GM19043 (cell line): ENCODE results near the gene PEX3.

Experiments
- ATAC-seq: cut with Tn5 transposase; IDR thresholded peaks from one replicate; pipeline ENCODE4 v1.9.1; 2021; ENCODE audit warnings: low read depth; ENCODE audit not compliant: unreplicated experiment

Gene PEX3, protein sequence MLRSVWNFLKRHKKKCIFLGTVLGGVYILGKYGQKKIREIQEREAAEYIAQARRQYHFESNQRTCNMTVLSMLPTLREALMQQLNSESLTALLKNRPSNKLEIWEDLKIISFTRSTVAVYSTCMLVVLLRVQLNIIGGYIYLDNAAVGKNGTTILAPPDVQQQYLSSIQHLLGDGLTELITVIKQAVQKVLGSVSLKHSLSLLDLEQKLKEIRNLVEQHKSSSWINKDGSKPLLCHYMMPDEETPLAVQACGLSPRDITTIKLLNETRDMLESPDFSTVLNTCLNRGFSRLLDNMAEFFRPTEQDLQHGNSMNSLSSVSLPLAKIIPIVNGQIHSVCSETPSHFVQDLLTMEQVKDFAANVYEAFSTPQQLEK

DNA sequence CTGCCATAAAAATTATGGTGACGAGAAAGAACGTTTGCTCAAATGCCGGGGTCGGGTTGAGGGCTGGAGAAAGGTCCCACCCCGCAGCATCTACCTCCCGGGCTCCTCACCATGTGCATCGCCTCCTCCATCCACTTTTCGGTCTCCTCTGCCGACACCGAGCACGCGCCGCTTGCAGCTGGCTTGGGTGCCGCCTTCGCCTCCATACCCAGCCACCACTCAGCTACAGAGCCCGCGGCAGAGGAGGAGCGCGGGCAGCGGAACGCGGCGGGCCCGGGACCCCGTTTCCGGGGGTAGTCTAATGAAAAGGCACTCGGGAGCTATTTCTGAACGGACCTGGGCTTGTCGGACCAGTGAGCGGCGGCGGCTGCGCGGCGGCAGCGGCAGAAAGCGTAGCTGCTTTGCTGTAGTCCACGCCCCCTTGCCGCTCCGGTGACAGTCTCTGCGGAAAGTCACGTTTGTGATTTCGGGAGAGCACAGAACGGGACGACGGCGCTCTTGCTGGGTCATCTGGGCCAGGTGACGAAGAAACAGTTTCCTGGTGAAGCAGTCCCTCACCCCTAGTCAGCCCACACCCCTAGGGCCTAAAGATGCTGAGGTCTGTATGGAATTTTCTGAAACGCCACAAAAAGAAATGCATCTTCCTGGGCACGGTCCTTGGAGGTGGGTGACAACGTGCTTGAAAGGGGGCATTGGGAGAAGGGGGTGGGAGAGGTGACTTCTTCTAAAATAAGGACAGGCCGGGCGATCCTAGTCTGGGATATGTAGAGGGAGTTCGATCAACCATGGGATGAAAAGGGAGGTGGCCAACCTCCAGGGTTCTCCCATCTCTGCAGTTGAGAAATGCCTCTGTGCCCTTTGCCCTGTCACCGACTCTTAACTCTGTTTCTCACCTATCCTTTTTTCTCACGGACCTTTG, at the start of gene PEX3, which contains the start of gene ADAT2:
PEX3 (plus strand) TSS at position 353 of the 919 bp plus-strand sequence; CDS start at position 591, 238 bp downstream.
ADAT2 (minus strand) TSS at position 243 of the 919 bp plus-strand sequence; CDS start at position 206, 37 bp downstream.
- peak; percentile 86 for ATAC-seq

DNA sequence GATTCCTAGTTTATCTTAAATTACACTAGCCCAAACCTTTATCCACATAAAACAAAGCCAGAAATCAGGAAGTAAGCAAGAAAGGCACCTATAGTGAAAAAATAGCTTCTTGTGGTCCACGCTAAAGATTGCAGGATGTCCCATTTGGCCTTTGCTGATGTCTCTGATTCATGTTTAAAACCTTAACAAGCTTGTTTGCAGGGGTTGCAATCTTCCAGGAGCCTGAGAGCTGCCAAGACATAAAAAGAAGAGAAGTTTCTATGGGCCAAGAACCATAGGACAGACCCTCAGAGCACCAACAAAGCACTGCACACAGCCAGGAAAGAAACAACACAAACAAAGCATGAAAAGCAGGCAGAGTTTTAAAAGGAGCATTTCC, 49.5 kb upstream of the PEX3 start:
- ATAC-seq: no peak

DNA sequence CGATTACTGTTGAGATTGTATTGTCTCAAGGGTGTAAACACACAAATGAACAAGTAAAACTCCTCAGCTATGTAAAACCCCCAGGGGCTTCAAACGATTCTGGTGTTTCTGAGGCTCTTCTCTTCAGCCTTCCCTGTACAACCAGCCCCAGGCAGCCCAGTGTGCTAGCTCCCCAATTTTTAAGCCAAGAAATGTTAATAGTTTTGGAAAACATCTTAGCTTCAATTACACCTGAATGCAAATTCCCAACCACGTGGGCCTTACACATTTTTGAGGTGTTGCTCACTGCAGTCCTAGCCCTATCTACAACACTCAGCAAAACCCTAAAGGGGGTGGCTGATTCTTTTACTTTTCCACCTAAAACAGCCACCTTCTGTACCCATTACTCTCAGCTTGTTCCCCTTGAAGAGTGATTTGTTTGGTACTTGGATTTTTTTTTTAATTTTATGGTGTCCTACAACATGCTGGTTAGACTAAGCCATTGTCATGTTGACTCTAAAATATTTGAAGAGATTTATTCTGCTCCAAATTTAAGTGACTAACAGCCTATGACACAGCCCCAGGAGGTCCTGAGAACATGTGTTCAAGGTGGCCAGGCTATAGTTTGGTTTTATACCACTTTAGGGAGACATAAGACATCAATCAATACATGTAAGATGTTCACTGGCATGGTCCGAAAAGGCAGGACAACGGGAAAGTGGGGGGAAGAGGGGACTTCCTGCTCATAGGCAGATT, 48.8 kb upstream of the PEX3 start:
- no peak for ATAC-seq

DNA sequence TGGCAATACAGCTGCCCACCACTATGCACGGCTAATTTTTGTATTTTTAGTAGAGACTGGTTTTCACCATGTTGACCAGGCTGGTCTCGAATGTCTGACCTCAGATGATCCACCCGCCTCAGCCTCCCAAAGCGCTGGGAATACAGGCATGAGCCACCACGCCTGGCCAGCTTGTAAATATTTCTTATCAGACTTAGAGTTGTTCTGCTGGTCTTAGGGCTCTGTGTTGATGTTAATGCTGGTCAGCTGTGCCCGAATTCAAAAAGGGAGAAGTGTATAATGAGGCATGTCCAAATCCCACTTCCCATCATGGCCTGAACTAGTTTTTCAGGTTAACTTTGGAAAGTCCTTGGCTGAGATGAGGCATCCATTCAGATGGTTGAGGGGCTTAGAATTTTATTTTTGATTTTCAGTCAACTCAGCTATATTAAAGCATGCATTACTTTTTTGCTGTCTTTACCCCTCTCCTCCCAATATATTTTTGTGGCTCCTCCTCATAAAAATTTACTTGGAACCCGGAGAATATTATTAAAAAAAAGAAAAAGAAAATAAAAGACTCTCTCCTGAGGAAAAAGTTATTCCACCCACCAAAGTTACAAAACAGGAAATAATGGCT, 47.8 kb upstream of the PEX3 start:
- no peak for ATAC-seq

DNA sequence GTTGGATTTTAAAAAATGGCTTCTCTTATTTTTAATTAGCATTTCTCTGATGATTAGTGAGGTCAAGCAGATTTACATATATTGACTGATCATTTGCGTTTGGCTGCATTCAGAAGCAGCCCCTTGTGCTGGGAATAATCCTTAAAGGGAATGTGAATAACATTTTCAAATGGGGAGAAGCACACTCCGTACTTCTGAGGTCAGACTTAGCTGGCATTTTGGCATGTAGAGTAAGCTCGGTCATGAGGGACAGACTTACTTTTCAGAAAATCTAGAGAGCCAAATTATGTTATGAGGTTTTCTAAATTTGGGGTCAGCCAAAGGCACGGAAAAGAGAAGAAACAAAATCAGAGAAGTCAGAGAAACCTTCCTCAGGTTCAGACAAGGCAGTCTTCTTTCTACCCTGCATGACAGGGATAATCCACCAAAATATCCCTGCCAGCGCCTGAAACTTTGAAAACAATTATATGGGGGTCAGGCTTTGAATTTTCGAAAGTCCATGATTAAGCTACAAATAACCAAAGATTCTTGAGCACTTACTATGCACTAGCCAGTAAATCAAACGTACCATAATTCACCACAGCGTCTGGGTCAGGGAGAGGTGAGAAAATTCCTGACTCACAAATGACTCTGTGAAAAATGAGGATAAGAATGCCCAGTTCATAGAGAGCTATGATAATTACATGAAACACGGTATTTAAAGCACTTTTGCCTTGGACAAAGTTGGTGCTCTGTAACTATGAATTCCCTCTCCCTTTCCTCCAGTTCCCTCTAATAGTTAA, 45.0 kb upstream of the PEX3 start:
- no peak for ATAC-seq

DNA sequence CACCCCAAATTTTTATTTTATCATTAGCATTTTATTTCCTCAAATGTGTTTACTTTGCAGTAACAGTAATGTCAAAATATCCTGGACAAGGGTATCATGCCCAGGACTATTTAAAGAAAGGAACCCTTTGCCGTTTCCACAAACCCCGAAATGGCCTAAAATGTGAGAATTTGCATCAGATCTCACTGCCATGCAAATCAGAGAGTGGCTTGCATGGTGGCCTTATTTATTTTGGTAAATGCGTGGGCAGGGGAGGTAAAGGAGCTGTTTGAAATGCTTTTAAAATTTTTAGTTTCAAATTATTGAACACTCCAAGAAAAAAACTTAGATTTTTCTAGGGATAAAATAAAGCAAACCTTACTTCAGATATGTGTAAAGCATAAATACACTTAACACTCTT, 43.9 kb upstream of the PEX3 start:
- no peak for ATAC-seq

DNA sequence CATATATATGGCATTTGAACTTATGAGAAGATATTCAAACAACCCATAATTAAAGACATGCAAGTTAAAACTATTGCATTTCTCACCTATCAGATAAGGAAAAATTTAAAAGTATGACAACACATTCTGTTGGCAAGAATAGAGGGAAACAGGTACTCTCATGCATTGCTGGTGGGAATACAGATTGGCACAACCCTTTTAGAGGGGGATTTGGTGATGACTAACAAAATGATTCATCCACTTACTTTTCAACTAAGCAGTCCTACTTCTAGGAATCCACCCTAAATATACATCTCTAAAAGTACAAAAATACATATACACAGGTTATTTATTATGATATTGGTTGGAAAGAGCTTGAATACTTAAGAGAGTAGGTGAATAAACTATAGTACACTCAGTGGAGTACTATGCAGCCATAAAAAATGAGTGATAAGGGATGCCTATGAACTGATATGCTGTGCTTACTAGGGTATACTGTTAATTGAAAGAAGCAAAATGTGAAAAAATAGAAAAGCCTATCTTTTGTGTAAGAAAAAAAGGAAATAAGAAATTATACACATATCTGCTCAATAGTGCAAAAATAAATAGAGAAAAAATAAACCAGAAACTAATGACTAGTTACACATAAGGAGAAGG, 42.3 kb upstream of the PEX3 start:
- ATAC-seq: no peak

DNA sequence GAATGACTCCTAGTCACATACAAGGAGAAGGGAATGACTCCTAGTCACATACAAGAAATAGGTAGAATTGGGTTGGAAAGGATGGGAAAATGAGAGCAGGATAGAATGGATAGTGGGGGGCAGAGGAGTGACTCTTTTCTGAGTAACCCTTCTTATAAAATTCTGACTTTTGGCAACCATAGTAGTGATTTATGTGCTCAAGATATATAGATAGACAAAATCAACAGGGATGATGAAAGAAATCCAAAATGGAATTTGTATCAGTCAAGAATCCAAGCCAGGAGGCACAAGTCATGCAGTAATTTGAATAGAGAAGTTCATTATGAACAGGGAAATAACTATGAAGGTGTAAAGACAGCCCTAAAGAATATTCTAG, 41.8 kb upstream of the PEX3 start:
- no peak for ATAC-seq

DNA sequence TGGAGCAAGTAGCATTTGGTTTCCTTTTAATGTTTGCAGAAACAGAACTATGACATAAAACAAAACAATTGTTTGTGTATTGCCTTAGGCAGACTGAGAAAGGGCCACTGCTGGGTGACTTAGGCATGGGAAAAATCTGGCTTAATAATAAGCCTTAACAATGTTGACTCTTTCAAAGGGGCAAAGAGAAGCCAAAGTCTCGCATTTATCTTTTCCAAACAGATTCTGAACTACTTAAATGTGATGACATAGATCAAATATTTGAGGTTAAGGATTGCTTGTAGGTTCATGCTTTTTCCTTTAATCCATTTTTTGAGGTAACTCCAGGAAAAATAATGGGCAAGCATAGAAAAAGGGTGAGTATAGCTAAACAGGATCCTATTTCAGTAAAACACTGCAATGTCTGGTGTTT, 39.7 kb upstream of the PEX3 start:
- no peak for ATAC-seq

DNA sequence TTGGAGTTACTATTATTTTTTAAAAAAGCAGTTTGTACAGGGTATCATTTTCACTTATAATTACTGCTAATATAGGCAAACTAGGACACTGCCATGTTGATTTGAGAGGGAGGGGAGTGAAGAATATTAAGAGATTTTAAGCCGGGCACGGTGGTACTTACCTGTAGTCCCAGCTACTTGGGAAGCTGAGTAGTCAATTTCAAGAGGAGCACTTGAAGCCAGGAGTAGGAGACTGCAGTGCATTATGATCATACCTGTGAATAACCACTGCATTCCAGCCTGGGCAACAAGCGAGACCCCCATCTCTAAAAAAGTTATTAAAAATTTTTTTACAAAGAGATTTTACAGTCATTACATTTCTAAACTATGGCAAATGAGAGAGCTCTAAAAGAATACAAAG, 35.8 kb upstream of the PEX3 start:
- ATAC-seq: no peak

DNA sequence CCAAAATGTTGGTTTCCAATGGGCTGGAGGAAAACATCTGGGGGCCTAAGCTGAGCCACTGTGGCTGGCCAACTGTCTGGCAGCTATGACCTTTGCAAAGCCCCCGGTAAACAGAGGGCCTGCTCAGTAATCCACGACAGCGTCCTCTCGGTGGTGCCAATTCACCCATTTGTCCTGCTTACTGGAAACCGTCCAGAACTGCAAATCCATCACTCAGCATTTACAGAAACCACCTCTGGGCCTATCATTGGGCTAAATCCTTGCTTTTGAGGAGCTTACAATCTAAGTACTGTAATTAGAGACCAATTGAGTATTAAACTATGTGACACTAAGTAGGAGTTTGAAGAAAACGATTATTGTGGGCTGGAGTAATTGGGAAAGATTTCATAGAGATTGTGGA, 31.1 kb upstream of the PEX3 start:
- ATAC-seq: no peak

DNA sequence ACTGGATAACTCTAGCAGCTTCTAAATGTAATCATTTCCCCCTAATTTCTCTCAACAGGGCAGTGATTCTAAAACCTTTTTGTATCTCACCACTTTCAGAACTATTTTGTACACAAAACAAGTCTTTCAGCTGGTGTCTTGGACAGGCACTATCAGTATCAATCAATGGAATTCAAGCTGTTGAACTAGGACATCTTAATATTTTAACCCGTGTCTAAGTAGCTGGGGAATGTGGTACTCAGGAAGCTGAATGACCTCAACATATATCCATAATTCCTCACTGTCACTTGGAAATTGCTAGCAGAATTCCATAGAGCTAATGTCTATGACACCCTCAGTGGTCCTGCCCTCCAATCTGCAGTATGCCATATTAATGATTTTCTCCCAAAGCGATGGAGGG, 24.6 kb upstream of the PEX3 start:
- no peak for ATAC-seq

DNA sequence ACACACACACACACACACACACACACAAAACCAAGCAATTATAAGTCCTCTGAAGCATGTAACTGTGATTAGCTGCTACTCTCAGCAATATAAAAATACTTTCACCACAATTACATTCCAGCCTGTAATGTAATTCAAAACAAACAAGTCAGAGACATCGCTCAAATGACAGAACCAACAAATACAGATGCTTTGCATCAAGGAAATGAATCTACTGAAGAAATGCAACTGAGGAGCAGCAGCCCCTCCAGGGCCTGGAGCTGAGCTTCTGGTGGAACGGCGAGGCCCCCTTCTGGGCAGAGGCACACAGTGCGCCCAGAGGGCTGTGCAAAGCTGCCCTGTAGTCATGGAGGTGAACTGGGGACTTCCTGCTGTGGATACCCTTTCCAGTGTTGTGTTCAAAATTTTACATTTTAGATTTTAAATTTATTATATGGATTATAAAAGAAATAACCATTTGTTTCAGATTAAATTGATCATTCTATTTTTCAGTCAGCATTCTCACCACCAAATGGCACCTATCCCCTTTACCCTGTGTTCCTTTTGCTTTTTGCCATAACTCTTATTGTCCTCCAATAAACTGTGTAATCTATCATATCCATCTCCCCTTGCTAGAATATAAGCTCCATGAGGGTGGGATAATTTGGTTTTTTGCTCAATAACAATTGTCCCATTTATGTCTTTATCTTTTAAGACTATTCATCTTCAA, 23.3 kb upstream of the PEX3 start:
- peak; percentile 100 for ATAC-seq

DNA sequence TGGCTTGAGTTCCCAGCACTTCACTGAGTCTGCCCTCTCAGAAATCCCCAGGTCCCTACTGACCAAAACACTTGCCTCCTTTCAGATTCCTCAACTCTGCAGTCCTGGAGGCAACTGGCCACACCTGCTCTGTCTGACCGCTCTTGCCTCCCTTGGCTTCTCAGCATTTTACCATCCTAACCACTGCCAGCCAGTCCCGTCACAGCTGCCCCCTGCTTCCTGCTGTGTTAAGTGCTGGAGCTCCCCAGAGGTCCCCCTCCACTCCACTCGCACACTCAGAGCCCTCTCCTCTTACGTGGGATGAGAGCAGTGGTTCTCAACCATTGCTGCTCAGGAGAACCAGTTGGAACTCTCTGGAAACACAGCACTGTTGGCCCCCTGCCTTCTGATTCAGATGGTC, 20.6 kb upstream of the PEX3 start:
- no peak for ATAC-seq

DNA sequence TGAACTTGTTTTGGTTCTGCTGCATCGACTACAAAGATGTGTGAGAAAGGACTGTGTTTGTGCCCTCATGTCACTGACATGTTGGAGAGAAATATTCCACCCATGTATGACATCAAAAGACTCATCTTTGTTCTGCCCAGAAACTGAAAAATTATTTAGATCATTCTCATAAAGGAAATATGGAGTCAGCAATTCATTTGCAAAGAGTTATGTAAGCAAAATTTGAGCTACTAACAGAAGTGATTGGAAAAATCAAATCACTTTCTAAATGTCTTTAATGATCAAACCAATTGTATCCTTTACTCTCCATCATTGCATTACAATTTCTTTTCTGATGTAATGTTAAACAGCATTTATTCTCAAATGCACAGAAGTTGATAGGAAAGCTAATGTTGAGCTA, 19.4 kb upstream of the PEX3 start:
- no peak for ATAC-seq

DNA sequence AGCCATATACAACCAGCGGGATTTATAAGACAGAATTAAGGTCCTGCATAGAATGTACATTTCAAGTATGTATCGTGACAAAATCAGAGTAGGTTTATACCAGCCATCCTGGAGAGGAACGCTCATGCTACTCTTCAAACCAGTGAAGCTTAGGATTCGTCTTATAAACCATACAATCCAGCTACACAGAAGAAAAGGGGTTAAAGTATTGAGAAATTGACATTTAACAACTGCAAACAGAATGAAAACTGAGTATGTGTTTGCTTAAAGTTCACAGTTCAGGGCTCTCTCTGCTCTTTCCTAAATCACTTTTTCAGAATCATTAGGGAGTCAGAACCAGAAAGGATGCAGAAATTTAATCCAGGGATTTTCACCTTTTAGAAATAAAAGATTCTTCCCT, 18.0 kb upstream of the PEX3 start:
- ATAC-seq: no peak

DNA sequence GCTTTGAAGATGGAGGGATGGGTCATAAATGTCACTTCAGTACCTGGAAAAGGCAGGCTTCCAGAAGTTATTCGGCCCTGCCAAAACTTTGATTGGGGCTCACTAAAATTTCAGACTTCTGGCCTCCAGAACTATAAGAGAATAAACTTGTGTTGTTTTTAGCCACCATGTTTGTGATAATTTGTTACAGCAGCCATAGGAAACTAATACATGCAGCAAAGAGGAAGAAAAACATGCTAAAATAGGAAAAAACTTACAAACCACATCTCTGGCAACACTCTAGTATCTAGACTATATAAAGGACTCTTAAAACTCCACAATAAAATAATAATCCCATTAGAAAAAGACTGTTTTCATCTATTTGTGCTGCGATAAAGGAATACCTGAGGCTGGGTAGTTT, 9.6 kb upstream of the PEX3 start:
- no peak for ATAC-seq

DNA sequence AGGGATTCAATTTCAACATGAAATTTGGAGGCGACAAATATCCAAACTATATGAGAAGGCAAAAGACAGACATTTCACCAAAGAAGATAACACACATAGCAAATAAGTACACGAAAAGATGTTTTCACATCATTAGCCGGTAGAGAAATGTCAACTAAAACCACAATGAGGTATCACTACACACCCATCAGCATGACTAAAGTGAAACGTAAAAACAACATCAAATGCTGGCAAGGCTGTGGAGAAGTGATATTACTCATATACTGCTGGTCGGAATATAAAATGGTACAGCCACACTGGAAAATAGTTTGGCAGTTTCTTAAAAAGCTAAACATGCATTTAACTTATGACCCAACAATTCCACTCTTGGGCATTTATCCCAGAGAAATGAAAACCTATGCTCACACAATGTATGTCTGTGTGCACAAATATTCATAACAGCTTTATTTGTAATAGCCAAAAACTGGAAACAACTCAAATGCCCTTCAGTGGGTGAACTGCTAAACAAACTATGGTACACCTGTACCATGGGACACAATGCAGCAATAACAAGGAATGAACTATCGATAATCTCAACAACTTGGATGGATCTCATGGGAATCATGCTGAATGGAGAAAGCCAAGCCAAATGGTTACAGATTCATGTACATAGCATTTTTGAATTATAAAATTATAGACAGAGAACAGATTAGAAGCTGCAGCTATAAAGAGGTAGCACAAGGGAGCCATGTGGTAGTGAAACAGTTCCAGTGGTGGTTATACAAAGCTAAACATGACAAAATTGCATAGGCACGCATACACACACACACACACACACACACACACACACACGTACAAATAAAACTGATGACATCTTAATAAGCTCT, 8.7 kb upstream of the PEX3 start:
- no peak for ATAC-seq
